ENCODE measurements around the gene CTTNBP2. TPM values are rescaled to one million over a fixed set of nuclear protein-coding genes. Genes with fewer than 3 reads are reported as not detected.

The CTTNBP2 gene
- total RNA-seq, 2 experiments from 2014 or later: not detected

DNA sequence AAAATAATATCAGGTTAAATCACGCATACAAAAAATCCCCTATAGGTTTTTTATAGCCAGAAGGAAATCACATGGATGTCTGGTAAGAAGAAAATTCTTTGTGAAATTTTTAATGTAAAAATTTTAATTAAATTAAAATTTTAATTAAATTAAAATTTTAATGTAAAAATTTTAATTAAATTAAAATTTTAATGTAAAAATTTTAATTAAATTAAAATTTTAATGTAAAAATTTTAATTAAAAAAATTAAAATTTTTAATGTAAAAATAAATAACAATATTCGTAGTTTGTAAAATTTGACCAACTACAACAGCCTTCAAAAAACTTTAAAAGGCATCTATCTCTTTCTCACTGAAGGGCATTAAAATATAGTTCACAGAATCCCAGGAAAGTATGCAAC is 61.5 kb downstream of the CTTNBP2 start:
- no peak overlapping the region for H3K27ac Mint-ChIP-seq
- H3K4me3 Mint-ChIP-seq: no peak overlapping the region
- no peaks in the 10 kb centered on the region for H3K9me3 Mint-ChIP-seq
- no peaks in the 10 kb centered on the region for H3K36me3 Mint-ChIP-seq
- H3K4me1 Mint-ChIP-seq: no peaks in the 10 kb centered on the region
- H3K27me3 Mint-ChIP-seq: no peaks in the 10 kb centered on the region
- DNase-seq: no peak

DNA sequence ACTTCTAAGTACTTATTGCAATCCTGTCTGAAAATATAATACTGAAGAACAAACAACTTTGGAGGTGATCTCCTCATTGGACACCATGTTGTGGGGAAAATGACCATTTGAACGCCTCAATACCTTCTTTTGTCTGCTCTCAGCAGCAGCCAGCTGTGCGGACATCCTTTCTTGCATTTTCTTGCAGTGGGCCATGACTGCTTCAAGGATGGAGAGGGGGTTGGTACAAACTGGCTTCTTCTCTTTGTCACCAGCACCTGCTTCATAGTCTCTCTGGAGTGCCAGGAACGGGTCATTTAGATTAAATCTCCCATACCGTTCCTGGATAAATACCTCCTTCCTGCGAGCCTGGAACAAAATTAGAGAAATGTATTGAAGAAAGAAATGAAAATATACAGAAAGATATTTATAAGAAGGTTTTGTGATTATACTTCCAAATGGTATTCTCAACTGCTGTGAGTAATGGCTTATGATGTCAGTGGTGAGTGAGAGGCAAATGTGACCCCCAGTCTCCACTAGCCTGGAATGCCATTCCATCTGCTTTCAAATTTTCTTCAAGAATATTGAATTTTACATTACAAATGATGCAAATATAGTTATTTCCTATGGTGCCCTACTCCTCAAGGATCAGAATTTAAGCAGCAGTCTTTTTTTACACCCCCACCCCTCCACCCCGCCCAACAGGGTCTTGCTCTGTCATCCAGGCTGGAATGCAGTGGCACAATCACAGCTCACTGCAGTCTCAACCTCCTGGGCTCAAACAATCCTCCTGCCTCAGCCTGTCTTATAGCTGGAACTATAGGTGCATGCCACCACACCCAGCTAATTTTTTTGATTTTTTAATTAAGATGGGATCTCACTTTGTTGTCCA is 62.4 kb downstream of the CTTNBP2 start:
- no peaks in the 10 kb centered on the region for H3K9me3 Mint-ChIP-seq
- no peak overlapping the region for H3K27ac Mint-ChIP-seq
- no peak for DNase-seq
- no peaks in the 10 kb centered on the region for H3K27me3 Mint-ChIP-seq
- no peaks in the 10 kb centered on the region for H3K36me3 Mint-ChIP-seq
- no peak overlapping the region for H3K4me3 Mint-ChIP-seq
- no peaks in the 10 kb centered on the region for H3K4me1 Mint-ChIP-seq

GRCh38 chr7:117809958-117810357 is 63.3 kb downstream of the CTTNBP2 start:
- no peaks in the 10 kb centered on the region for H3K9me3 Mint-ChIP-seq
- no peaks in the 10 kb centered on the region for H3K36me3 Mint-ChIP-seq
- no peak overlapping the region for H3K27ac Mint-ChIP-seq
- DNase-seq: no peak
- no peaks in the 10 kb centered on the region for H3K4me1 Mint-ChIP-seq
- H3K27me3 Mint-ChIP-seq: no peaks in the 10 kb centered on the region
- H3K4me3 Mint-ChIP-seq: no peak overlapping the region

DNA sequence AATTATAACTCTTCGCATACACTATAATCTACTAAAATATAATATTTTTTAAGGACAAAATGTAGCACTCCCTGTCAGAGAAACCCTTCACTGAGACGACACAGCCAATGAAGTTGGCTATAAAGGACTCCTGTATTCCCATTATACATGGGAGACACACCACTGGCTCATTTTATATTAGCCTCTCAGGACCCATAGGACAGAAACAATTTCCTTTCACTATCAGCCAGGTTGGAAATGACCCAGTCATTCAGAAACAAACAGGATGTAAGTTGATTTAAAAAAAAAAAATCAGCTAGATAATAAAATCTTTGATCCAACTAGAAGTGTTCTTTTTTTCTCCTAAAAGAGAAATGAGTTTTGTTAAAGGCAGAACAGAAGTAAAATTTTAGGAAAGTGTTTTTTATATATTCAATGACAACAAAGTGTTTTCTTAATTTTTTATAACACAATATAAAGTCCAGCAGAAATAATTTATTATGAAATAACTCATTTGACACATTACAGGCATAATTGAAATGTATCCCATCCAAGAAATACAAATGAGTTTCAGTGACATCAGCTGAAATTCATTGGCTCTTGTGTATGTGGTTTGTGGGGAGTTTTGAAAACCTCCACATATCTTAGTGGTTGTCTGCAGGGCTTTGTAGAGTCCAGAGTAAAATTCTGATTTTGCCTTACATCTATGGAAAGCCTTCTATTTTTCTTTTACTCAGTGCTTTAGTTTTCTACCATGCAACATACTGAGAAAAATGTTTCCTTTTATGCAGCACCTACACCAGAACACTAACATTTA is 64.1 kb downstream of the CTTNBP2 start:
- DNase-seq: no peak
- H3K27ac Mint-ChIP-seq: no peak overlapping the region
- no peak overlapping the region for H3K4me3 Mint-ChIP-seq
- no peaks in the 10 kb centered on the region for H3K27me3 Mint-ChIP-seq
- H3K36me3 Mint-ChIP-seq: no peaks in the 10 kb centered on the region
- H3K4me1 Mint-ChIP-seq: no peaks in the 10 kb centered on the region
- H3K9me3 Mint-ChIP-seq: no peaks in the 10 kb centered on the region

GRCh38 chr7:117808341-117808757 is 64.9 kb downstream of the CTTNBP2 start:
- DNase-seq: no peak
- Mint-ChIP-seq H3K27me3 (no peaks in the 10 kb centered on the region), H3K4me3 (no peak overlapping the region), H3K27ac (no peak overlapping the region), H3K9me3 (no peaks in the 10 kb centered on the region), H3K4me1 (no peaks in the 10 kb centered on the region), H3K36me3 (no peaks in the 10 kb centered on the region)

- H3K27me3 Mint-ChIP-seq: no peaks in the 10 kb centered on the region
Observed at GRCh38 chr7:117807676-117808075, 65.6 kb downstream of the CTTNBP2 start.

DNA sequence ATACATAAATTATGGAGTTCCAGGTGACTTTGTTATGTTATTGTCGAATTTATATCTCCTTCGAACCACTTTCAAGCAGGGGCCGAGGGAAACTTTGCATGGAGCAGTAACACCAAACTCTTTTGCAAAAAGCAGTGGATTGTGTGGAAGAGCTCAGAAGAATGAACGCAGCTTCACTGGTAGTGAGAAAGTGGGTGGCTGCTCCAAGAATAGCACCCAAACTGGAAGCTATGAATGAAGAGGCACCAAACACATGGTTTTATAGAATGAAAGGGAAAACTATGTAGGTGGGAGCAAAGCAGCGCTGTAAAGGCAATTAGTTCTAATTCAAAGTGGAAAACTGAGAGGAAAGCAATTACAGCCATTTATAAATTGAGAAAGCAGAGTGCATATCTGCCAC is 67.2 kb downstream of the CTTNBP2 start:
- H3K4me3 Mint-ChIP-seq: no peak overlapping the region
- H3K27me3 Mint-ChIP-seq: no peaks in the 10 kb centered on the region
- H3K27ac Mint-ChIP-seq: no peak overlapping the region
- H3K9me3 Mint-ChIP-seq: no peaks in the 10 kb centered on the region
- no peaks in the 10 kb centered on the region for H3K36me3 Mint-ChIP-seq
- DNase-seq: no peak
- H3K4me1 Mint-ChIP-seq: no peaks in the 10 kb centered on the region

More at GRCh38 chr7:117807676-117808075, 65.6 kb downstream of the CTTNBP2 start:
- no peaks in the 10 kb centered on the region for H3K4me1 Mint-ChIP-seq
- H3K4me3 Mint-ChIP-seq: no peak overlapping the region
- no peaks in the 10 kb centered on the region for H3K9me3 Mint-ChIP-seq
- H3K36me3 Mint-ChIP-seq: no peaks in the 10 kb centered on the region
- H3K27ac Mint-ChIP-seq: no peak overlapping the region
- no peak for DNase-seq

DNA sequence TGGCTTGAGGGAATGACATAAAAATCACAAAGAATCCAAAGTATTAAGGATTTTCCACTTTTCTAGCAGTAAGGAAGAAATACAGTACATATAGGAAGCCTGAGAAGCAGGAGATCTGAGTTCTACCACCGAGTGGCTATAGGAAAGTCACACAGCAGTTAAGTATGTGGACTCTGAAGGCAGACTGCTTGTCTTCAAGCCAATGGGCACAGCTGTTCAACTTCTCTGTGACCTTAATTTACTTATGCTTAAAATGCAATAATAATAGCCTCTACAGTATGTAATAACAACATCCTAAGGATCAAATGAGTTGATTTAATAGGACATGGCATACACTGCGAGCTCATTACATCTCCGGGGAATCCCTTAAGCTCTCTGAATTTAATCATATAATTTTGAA is 68.0 kb downstream of the CTTNBP2 start:
- Mint-ChIP-seq H3K4me3 (no peak overlapping the region), H3K9me3 (no peaks in the 10 kb centered on the region), H3K4me1 (no peaks in the 10 kb centered on the region), H3K36me3 (no peaks in the 10 kb centered on the region), H3K27ac (no peak overlapping the region), H3K27me3 (no peaks in the 10 kb centered on the region)
- no peak for DNase-seq

- Mint-ChIP-seq H3K27ac (no peak overlapping the region), H3K27me3 (no peaks in the 10 kb centered on the region)
Observed at GRCh38 chr7:117803476-117803875, 69.8 kb downstream of the CTTNBP2 start.

DNA sequence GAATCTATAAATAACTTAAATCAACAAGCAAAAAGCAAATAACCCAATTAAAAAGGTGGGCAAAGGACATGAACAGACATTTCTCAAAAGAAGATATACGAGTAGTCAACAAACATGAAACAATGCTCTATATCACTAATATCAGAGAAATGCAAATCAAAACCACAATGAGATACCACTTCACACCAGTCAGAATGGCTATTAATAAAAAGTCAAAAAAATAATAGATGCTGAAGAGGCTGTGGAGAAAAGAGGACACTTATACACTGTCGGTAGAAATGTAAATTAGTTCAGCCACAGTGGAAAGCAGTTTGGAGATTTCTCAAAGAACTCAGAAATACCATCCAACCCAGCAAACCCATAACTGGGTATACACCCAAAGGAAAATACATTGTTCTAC is 70.6 kb downstream of the CTTNBP2 start:
- Mint-ChIP-seq H3K27me3 (no peaks in the 10 kb centered on the region), H3K4me1 (no peaks in the 10 kb centered on the region), H3K4me3 (no peak overlapping the region), H3K27ac (no peak overlapping the region), H3K36me3 (no peaks in the 10 kb centered on the region), H3K9me3 (no peaks in the 10 kb centered on the region)
- DNase-seq: no peak

More at GRCh38 chr7:117803476-117803875, 69.8 kb downstream of the CTTNBP2 start:
- Mint-ChIP-seq H3K4me1 (no peaks in the 10 kb centered on the region), H3K4me3 (no peak overlapping the region), H3K9me3 (no peaks in the 10 kb centered on the region), H3K36me3 (no peaks in the 10 kb centered on the region)
- DNase-seq: no peak

DNA sequence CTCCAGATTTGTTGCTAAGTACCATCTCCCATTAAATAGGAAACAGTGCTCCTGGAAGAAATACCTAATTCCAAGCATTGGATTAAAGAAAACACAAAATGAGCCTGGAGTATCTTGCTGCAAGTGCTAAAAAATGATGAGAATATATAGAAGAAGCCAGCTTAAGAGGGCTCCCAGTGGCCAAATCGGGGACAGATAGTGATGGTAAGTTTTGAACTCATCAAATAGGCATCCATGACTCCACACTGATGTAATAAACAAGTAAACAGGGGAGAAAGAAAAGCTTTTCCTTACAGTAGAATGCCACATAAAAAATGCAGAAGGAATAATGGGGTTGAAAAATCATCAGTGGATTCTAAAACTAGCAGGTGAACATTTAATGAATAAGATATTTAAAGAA is 72.4 kb downstream of the CTTNBP2 start:
- Mint-ChIP-seq H3K4me3 (no peak overlapping the region), H3K9me3 (no peaks in the 10 kb centered on the region), H3K36me3 (no peaks in the 10 kb centered on the region), H3K27ac (no peak overlapping the region), H3K4me1 (no peaks in the 10 kb centered on the region), H3K27me3 (peaks cover 4% of the 10 kb centered on the region)
- no peak for DNase-seq

DNA sequence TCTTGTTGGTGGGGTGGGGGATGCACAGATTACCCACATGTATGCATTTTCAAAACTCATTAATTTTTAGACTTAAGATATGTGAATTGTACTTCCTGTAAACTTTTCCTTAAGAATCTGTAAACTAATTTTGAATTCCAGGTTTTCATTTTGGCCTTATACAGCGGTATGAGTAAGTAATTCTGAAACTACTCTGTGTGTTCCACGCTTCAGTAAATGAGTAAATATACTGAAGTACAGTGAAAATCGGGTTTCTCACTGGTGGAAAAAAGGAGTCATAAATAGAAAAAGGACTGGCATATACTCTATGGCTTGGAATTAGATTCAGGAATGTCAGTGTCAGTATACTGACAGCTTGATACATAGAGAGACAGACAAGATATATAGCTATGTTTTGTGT is 72.8 kb downstream of the CTTNBP2 start:
- Mint-ChIP-seq H3K27me3 (peaks cover 4% of the 10 kb centered on the region), H3K36me3 (no peaks in the 10 kb centered on the region), H3K9me3 (no peaks in the 10 kb centered on the region), H3K4me3 (no peak overlapping the region), H3K27ac (no peak overlapping the region), H3K4me1 (no peaks in the 10 kb centered on the region)
- DNase-seq: no peak

DNA sequence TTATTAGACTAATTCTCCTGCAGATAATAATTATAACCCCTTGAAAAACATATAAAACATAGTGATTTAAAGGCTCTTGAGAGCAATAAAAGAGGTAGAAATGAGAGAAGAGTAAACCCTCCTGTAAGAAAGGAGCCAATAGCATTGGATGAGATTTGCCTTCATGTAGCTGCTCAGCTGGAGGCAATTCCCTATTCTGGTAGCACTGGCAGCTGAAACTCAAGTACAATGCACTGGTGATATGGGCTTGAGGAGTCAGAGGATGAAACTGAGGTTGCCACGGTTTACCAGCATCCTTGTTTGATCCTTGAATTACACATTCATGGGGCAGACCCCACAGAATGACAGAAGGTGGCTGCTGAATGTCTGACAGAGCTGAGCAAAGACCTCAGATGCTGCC is 76.4 kb downstream of the CTTNBP2 start:
- H3K4me1 Mint-ChIP-seq: no peaks in the 10 kb centered on the region
- no peaks in the 10 kb centered on the region for H3K36me3 Mint-ChIP-seq
- H3K4me3 Mint-ChIP-seq: no peak overlapping the region
- no peak for DNase-seq
- no peak overlapping the region for H3K27ac Mint-ChIP-seq
- no peaks in the 10 kb centered on the region for H3K9me3 Mint-ChIP-seq
- H3K27me3 Mint-ChIP-seq: peaks cover 8% of the 10 kb centered on the region

DNA sequence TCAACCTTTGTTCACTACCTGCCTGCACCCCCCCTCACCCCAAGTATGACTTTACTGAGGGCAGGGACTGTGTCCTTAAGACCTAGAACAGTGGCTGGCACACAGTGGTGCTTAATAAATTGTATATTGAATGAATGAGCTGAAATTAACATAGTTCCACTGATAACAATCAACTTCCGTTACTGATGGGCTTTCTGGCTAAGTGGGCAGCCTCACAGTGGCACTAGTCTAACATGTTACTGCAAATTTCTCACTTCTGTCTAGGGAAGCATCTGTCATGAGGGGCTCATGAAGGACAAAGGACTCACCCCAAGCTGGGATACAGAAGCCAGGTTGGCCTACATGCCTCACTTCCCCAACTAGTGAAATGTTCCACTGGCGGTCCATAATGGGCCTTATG is 79.3 kb downstream of the CTTNBP2 start:
- no peak overlapping the region for H3K4me3 Mint-ChIP-seq
- DNase-seq: no peak
- H3K9me3 Mint-ChIP-seq: no peaks in the 10 kb centered on the region
- peaks cover 8% of the 10 kb centered on the region for H3K27me3 Mint-ChIP-seq
- H3K4me1 Mint-ChIP-seq: no peaks in the 10 kb centered on the region
- H3K36me3 Mint-ChIP-seq: no peaks in the 10 kb centered on the region
- H3K27ac Mint-ChIP-seq: no peak overlapping the region

DNA sequence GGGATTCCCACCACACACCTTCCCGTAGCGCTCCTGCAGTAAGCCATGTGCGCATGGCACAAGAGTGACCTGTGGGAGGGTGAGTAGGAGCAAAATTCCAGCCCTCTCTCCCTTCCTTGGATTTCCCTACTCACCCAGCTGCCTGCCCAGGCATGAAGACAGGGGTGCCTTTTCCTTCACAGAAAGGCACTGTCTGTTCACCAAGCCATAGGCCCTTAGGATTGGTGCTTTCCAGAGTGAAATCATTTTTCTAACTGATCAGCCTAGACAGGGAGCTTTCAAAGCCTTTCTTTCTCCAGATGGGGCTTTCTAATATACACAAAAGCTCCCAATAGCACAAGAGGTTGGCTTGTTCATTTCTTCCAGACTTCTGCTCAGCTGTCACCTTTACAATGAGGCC is 79.7 kb downstream of the CTTNBP2 start:
- H3K27ac Mint-ChIP-seq: no peak overlapping the region
- H3K27me3 Mint-ChIP-seq: peaks cover 8% of the 10 kb centered on the region
- H3K9me3 Mint-ChIP-seq: no peaks in the 10 kb centered on the region
- no peak overlapping the region for H3K4me3 Mint-ChIP-seq
- no peaks in the 10 kb centered on the region for H3K36me3 Mint-ChIP-seq
- H3K4me1 Mint-ChIP-seq: no peaks in the 10 kb centered on the region
- DNase-seq: no peak

Measured in activated naive CD8-positive, alpha-beta T cell treated with anti-CD3 and anti-CD28 coated beads for 36 hours (primary cell).